HG03025 (cell line): ENCODE measurements around the gene CDC42.
A peak's percentile ranks its signal among the peaks of the same experiment; 100 is the strongest.
"Not testable (repeated sequence)": the region's sequence is repeated elsewhere in the genome, so short reads cannot be mapped to it uniquely, and the experiment has no call there.

Source experiments
- ATAC-seq: cut with Tn5 transposase; IDR thresholded peaks from one replicate; pipeline ENCODE4 v1.9.1; 2021; ENCODE audit warnings: mild to moderate bottlenecking, moderate library complexity; ENCODE audit not compliant: unreplicated experiment, low FRiP score

Gene CDC42

DNA sequence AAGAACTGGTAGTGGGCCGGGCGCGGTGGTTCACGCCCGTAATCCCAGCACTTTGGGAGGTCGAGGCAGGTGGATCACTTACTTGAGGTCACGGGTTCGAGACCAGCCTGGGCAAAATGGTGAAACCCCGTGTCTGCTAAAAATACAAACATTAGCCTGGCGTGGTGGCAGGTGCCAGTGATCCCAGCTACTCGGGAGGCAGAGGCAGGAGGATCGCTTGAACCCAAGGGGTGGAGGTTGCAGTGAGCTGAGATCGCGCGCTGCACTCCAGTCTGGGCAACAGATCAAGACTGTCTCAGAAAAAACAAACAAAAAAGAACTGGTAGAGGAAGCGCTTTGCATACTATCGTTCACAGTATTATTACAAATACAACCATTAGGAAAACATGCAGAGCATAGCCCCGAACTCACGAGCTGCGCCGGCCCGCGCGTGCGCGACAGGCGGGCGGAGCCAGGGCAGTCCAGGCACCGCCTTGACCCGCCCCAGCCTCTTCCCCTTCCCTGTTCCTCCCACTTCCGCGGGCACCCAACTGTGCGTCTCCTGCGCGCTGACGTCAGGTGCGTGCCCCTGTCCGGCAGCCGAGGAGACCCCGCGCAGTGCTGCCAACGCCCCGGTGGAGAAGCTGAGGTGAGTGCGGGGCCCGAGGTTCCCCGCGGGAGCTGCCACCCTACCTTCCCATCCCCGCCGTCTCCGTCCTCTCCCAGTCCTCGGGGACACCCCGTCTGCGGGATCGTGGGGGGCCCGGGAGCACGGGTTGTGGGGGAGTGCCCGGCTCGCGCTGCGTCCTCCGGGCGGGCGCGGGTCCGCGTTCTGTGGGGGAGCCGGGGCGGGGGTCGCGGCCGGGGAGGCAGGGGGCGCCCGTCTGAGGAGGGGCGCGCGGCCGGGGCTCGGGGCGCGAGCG lies at the start of gene CDC42:
Gene CDC42 (plus strand): TSS at position 595 of the 902 bp plus-strand sequence. CDS start 25,770 bp downstream, outside the sequence.
- ATAC-seq, result peak; percentile 71

DNA sequence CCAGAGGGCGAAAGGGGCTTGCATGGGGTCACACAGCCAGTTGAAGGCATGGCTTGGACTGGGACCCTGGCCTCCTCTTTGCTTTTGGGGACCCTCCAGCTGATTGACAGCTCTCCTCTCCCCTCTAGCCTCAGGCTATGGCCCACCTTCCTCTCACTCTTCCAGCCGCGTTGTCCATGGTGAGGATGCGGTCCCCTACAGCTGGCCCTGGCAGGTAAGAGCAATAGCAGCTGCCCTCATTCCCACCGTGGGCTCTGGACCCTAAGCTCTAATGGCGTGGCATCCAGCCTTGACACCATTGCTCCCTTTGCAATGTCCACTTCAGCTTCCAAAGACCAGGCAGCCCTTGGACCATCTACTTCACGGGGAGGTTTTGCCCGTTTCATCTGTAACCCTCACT lies 49.6 kb upstream of the CDC42 start:
- ATAC-seq, result not testable (repeated sequence)

DNA sequence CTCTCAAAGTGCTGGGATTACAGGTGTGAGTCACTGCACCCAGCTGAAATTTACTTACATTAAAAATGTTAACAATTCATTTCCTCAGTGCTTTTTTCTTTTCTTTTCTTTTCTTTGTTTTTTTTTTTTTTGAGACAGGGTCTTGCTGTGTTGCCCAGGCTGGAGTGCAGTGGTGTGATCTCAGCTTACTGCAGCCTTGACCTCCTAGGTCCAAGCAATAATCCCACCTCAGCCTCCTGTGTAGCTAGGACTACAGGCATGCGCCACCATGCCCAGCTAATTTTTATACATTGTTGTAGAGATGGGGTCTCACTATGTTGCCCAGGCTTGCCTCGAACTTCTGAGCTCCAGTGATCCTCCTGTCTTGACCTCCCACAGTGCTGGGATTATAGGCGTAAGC lies 48.5 kb upstream of the CDC42 start:
- ATAC-seq, result not testable (repeated sequence)

GRCh38 chr1:22005261-22006149 lies 47.0 kb upstream of the CDC42 start:
- ATAC-seq, result not testable (repeated sequence)

GRCh38 chr1:22006736-22007135 lies 45.8 kb upstream of the CDC42 start:
- ATAC-seq, result not testable (repeated sequence)

- ATAC-seq, result not testable (repeated sequence)
Measured at GRCh38 chr1:22007262-22007661, 45.2 kb upstream of the CDC42 start.

DNA sequence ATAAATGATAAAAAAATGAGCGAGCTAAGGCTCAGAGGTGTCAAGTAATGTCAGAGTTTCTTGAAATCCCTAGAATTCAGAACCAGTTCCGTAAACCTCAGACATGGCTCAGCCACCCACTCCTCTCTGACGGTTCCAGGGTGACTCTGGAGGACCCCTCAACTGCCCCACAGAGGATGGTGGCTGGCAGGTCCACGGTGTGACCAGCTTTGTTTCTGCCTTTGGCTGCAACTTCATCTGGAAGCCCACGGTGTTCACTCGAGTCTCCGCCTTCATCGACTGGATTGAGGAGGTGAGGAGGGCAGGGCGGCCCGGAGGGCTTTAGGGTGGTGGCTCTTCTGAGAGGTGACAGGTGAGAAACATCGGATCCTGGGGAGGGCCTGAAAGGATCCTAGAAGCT lies 42.9 kb upstream of the CDC42 start:
- ATAC-seq, result not testable (repeated sequence)

DNA sequence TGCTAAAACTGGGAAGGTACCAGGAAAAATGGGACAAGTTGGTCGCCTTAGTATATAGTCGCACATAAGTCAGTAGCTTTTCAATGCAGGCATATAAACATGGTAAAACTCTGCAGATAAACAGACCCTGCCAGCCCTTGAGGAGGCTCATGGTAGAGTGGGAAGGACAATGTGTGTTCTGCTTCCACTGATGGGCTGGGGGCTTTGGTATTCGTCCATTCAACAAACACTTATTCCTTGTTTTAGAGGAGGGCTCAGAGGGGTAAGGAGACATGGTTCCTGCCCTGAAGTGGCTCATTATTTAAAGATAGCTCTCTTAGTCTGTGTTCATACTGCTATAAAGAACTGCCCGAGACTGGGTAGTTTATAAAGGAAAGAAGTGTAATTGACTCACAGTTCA lies 39.8 kb upstream of the CDC42 start:
- not testable (repeated sequence) for ATAC-seq

DNA sequence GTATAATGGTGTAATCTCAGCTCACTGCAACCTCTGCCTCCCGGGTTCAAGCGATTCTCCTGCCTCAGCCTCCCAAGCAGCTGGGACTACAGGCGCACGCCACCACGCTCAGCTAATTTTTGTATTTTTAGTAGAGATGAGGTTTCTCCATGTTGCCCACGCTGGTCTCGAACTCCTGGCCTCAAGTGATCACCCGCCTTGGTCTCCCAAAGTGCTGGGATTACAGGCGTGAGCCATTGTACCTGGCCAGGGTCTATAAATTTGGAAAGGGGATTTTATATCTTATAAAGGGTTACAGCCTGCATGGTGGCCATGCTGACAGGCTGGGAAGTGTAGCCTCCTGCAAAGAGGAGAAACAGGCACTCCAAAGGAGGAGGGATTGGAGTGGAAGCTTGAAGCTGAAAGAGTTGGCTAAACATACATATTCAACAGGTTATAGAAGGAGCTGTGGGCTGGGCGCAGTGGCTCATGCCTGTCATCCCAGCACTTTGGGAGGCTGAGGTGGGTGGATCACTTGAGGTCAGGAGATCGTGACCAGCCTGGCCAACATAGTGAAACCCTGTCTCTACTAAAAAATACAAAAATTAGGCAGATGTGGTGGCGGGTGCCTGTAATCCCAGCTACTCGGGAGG lies 37.8 kb upstream of the CDC42 start:
- not testable (repeated sequence) for ATAC-seq

GRCh38 chr1:22018583-22019559 lies 33.6 kb upstream of the CDC42 start:
- no peak for ATAC-seq

GRCh38 chr1:22021061-22021460 lies 31.4 kb upstream of the CDC42 start:
- ATAC-seq, result no peak

GRCh38 chr1:22024485-22025367 lies 27.8 kb upstream of the CDC42 start:
- ATAC-seq, result peak; percentile 42

DNA sequence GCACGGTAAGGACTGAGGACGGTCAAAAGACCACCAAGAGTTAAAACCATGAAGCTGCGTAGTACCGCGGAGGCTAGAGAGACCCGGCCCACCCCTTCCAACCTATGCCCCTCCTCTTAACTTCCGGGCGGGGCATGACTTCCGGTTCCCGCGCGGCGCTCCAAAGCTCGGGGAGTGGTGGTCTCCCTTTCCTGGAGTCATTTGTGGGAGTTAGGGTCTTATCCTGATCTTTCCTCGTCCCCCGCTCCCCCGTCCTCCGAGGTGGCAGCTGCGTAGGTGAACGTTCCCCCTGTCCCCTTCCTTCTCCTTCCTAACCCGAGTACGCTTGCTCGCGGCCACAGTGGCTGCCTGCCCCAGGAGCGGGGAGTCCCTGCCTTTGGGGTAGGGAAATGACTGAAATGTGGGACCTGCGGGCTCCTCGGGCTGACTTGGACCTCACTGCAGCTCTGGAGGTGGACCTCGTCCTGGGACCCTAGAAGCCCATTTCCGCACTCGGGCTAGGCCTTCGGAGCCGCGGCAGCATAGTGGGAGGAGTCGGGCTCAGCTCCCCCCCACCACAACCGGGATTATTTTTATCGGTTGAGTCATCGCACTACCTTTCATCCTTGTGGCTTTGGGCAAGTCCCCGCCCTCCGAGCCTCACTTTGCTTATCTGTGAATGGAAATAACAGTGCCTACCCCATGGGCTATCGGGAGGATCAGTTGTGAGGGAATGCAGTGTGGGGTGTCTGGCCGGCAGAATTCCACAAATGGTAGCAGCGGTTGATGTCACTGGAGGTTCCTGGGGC lies 26.9 kb upstream of the CDC42 start:
- ATAC-seq, result peak; percentile 73

DNA sequence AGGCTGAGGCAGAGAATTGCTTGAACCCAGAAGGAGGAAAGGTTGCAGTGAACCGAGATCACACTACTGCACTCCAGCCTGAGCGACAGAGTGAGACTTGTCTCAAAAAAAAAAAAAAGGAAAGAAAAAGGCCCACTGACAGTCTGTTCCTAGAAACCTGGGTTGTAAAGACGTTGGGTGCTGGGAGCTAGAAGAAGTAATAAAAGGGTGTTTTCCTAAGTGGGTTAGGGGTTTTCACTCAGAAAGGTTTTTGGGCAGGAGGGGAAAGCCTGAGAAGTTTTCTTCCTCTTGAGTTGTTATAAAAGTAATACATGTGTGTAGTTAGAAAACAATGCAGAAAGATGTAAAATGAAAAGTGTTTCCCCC lies 25.6 kb upstream of the CDC42 start:
- no peak for ATAC-seq

DNA sequence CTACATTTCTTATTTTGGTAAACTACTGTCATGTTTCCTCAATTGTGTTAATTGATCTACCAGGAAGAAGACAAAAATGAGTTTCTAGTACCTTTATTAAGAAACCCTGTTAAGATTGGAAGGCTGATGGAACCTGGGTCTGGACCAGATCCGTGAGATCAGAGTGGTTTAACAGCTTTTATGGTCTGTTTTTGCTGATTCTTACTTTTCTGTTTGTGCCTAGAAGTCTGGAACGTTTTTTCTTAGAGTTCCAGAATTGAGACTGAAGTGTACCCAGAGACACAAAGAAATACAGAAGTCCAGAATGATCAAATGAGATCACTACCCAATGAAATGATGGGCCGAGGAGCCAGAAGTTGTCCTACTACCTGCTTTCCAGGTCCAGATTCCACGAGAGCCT lies 22.5 kb upstream of the CDC42 start:
- no peak for ATAC-seq

DNA sequence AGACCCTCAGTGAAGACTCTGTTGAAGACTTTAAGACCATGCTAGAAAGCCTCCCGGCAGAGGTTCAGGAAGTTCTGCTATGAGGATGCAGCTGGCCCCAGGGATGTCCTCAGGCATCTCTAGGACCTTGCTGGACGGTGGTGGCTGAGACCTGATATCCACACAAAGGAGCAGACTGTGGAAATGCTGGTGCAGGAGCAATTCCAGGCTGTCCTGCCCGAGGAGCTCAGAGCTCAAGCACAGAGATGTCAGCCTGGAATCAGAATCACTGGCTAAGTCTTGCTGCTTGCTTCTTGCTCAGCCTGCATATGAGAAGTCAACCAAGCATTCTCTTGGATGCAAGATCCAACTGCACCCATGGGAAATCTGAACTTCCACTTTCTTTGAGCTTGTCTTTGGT lies 22.0 kb upstream of the CDC42 start:
- ATAC-seq, result no peak

DNA sequence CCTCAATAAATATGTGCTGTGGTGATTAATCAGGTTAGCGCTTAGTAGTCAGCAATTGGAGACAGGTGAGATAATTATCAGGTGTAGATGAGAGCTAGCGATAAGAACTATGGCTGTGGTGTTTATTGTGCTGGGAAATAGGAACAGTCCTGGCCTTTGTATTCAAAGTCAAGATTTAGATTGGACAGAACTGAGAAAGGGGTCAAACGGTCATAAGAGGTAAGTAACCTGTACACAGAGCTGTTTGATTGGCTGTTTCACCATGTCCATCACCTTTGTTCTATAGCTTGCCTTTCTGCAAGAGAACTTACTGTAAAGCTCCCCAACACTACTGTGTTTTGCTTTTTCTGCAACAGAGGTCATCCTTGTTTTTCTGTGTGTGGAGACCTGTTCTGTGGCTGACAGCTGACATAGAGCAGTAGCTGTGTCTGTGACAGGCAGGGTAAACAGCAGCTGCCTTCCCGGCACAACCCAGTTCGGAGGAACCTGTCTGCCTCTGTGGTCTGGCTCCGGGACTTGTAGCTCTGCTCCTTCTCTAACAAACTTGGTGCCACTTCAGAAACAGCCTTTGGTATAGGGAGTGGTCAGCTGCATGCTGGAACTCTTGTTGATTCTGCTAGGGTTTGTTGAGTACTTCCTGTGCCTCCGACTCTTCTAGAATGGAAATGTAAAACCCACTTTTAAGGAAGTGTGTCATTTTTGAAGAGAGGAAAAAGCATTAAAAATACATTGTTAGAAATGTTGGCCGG lies 21.1 kb upstream of the CDC42 start:
- ATAC-seq, result no peak
